ENCODE measurements around the gene FILIP1. TPM values are rescaled to one million over a fixed set of nuclear protein-coding genes. Genes with fewer than 3 reads are reported as not detected.
"Not testable (repeated sequence)": the region's sequence is repeated elsewhere in the genome, so short reads cannot be mapped to it uniquely, and the experiment has no call there.

The FILIP1 gene
- total RNA-seq, 1 experiment from 2014 or later, result 0.15 TPM

GRCh38 chr6:75460681-75461080, 32.9 kb downstream of the FILIP1 start:
- H2AFZ ChIP-seq (ENCODE audit: low read length), result no peak overlapping the region
- H3K9ac ChIP-seq (ENCODE audit: low read length), result no peak overlapping the region
- no peak for DNase-seq
- H3K9me3 ChIP-seq (ENCODE audit: low read length), result no peaks in the 10 kb centered on the region
- no peak overlapping the region for H3K4me3 ChIP-seq (ENCODE audit: low read length)
- H3K4me2 ChIP-seq (ENCODE audit: low read depth, low read length, poor library complexity, severe bottlenecking), result no peak overlapping the region
- no peaks in the 10 kb centered on the region for H3K4me1 ChIP-seq (ENCODE audit: low read length)
- no peak overlapping the region for H3K27ac ChIP-seq (ENCODE audit: low read length)
- no peaks in the 10 kb centered on the region for H3K79me2 ChIP-seq (ENCODE audit: low read length)
- no peaks in the 10 kb centered on the region for H3K36me3 ChIP-seq (ENCODE audit: insufficient read depth, low read length)
- no peaks in the 10 kb centered on the region for H3K27me3 ChIP-seq (ENCODE audit: low read length)
- no peaks in the 10 kb centered on the region for H3K9me2 ChIP-seq (replicated peaks; ENCODE audit: insufficient read depth, low read length)
- H4K20me1 ChIP-seq (ENCODE audit: insufficient read depth, low read depth, low read length), result no peaks in the 10 kb centered on the region

- Histone ChIP-seq H3K9ac (ENCODE audit: low read length) (no peak overlapping the region), H3K27ac (ENCODE audit: low read length) (no peak overlapping the region), H2AFZ (ENCODE audit: low read length) (no peak overlapping the region), H3K79me2 (ENCODE audit: low read length) (no peaks in the 10 kb centered on the region), H3K27me3 (ENCODE audit: low read length) (no peaks in the 10 kb centered on the region), H3K4me2 (ENCODE audit: low read depth, low read length, poor library complexity, severe bottlenecking) (no peak overlapping the region), H3K9me2 (replicated peaks; ENCODE audit: insufficient read depth, low read length) (no peaks in the 10 kb centered on the region), H3K9me3 (ENCODE audit: low read length) (no peaks in the 10 kb centered on the region), H3K4me1 (ENCODE audit: low read length) (no peaks in the 10 kb centered on the region), H3K4me3 (ENCODE audit: low read length) (no peak overlapping the region), H3K36me3 (ENCODE audit: insufficient read depth, low read length) (no peaks in the 10 kb centered on the region), H4K20me1 (ENCODE audit: insufficient read depth, low read depth, low read length) (no peaks in the 10 kb centered on the region)
- no peak for DNase-seq
Observed at GRCh38 chr6:75458895-75459294, 34.7 kb downstream of the FILIP1 start.

GRCh38 chr6:75450903-75451302, 42.7 kb downstream of the FILIP1 start:
- no peak overlapping the region for H3K4me2 ChIP-seq (ENCODE audit: low read depth, low read length, poor library complexity, severe bottlenecking)
- H2AFZ ChIP-seq (ENCODE audit: low read length), result no peak overlapping the region
- no peaks in the 10 kb centered on the region for H3K9me3 ChIP-seq (ENCODE audit: low read length)
- H3K36me3 ChIP-seq (ENCODE audit: insufficient read depth, low read length), result no peaks in the 10 kb centered on the region
- H3K27ac ChIP-seq (ENCODE audit: low read length), result no peak overlapping the region
- H3K9ac ChIP-seq (ENCODE audit: low read length), result no peak overlapping the region
- no peak overlapping the region for H3K4me3 ChIP-seq (ENCODE audit: low read length)
- H3K4me1 ChIP-seq (ENCODE audit: low read length), result no peaks in the 10 kb centered on the region
- no peaks in the 10 kb centered on the region for H4K20me1 ChIP-seq (ENCODE audit: insufficient read depth, low read depth, low read length)
- no peak for DNase-seq
- no peaks in the 10 kb centered on the region for H3K9me2 ChIP-seq (replicated peaks; ENCODE audit: insufficient read depth, low read length)
- no peaks in the 10 kb centered on the region for H3K27me3 ChIP-seq (ENCODE audit: low read length)
- H3K79me2 ChIP-seq (ENCODE audit: low read length), result no peaks in the 10 kb centered on the region

- Histone ChIP-seq H3K9ac (ENCODE audit: low read length) (no peak overlapping the region), H3K9me2 (replicated peaks; ENCODE audit: insufficient read depth, low read length) (no peaks in the 10 kb centered on the region), H4K20me1 (ENCODE audit: insufficient read depth, low read depth, low read length) (no peaks in the 10 kb centered on the region), H3K4me2 (ENCODE audit: low read depth, low read length, poor library complexity, severe bottlenecking) (no peak overlapping the region), H3K79me2 (ENCODE audit: low read length) (no peaks in the 10 kb centered on the region), H2AFZ (ENCODE audit: low read length) (no peak overlapping the region), H3K4me3 (ENCODE audit: low read length) (no peak overlapping the region), H3K36me3 (ENCODE audit: insufficient read depth, low read length) (no peaks in the 10 kb centered on the region), H3K27ac (ENCODE audit: low read length) (no peak overlapping the region), H3K9me3 (ENCODE audit: low read length) (no peaks in the 10 kb centered on the region), H3K4me1 (ENCODE audit: low read length) (no peaks in the 10 kb centered on the region), H3K27me3 (ENCODE audit: low read length) (no peaks in the 10 kb centered on the region)
- DNase-seq, result no peak
Observed at GRCh38 chr6:75449630-75450206, 43.9 kb downstream of the FILIP1 start.

- Histone ChIP-seq H3K27me3 (ENCODE audit: low read length) (no peaks in the 10 kb centered on the region), H4K20me1 (ENCODE audit: insufficient read depth, low read depth, low read length) (no peaks in the 10 kb centered on the region), H3K9me3 (ENCODE audit: low read length) (no peaks in the 10 kb centered on the region), H3K36me3 (ENCODE audit: insufficient read depth, low read length) (no peaks in the 10 kb centered on the region), H3K79me2 (ENCODE audit: low read length) (no peaks in the 10 kb centered on the region), H3K9ac (ENCODE audit: low read length) (no peak overlapping the region), H3K4me2 (ENCODE audit: low read depth, low read length, poor library complexity, severe bottlenecking) (no peak overlapping the region), H3K9me2 (replicated peaks; ENCODE audit: insufficient read depth, low read length) (no peaks in the 10 kb centered on the region), H3K4me3 (ENCODE audit: low read length) (no peak overlapping the region), H2AFZ (ENCODE audit: low read length) (no peak overlapping the region), H3K4me1 (ENCODE audit: low read length) (no peaks in the 10 kb centered on the region), H3K27ac (ENCODE audit: low read length) (no peak overlapping the region)
- DNase-seq, result no peak
Observed at GRCh38 chr6:75446241-75446880, 47.2 kb downstream of the FILIP1 start.

- no peaks in the 10 kb centered on the region for H3K27me3 ChIP-seq (ENCODE audit: low read length)
- H3K36me3 ChIP-seq (ENCODE audit: insufficient read depth, low read length), result no peaks in the 10 kb centered on the region
- no peaks in the 10 kb centered on the region for H4K20me1 ChIP-seq (ENCODE audit: insufficient read depth, low read depth, low read length)
- no peak overlapping the region for H2AFZ ChIP-seq (ENCODE audit: low read length)
- H3K4me1 ChIP-seq (ENCODE audit: low read length), result no peaks in the 10 kb centered on the region
- H3K9ac ChIP-seq (ENCODE audit: low read length), result no peak overlapping the region
- no peaks in the 10 kb centered on the region for H3K9me2 ChIP-seq (replicated peaks; ENCODE audit: insufficient read depth, low read length)
- DNase-seq, result no peak
- no peaks in the 10 kb centered on the region for H3K9me3 ChIP-seq (ENCODE audit: low read length)
- no peak overlapping the region for H3K4me2 ChIP-seq (ENCODE audit: low read depth, low read length, poor library complexity, severe bottlenecking)
- no peaks in the 10 kb centered on the region for H3K79me2 ChIP-seq (ENCODE audit: low read length)
- no peak overlapping the region for H3K27ac ChIP-seq (ENCODE audit: low read length)
- no peak overlapping the region for H3K4me3 ChIP-seq (ENCODE audit: low read length)
Observed at GRCh38 chr6:75445738-75446137, 47.9 kb downstream of the FILIP1 start.

GRCh38 chr6:75444899-75445298, 48.7 kb downstream of the FILIP1 start:
- Histone ChIP-seq H3K4me1 (ENCODE audit: low read length) (no peaks in the 10 kb centered on the region), H3K4me3 (ENCODE audit: low read length) (no peak overlapping the region), H3K27me3 (ENCODE audit: low read length) (no peaks in the 10 kb centered on the region), H4K20me1 (ENCODE audit: insufficient read depth, low read depth, low read length) (no peaks in the 10 kb centered on the region), H3K9me2 (replicated peaks; ENCODE audit: insufficient read depth, low read length) (no peaks in the 10 kb centered on the region), H3K27ac (ENCODE audit: low read length) (no peak overlapping the region), H3K4me2 (ENCODE audit: low read depth, low read length, poor library complexity, severe bottlenecking) (no peak overlapping the region), H3K9ac (ENCODE audit: low read length) (no peak overlapping the region), H3K36me3 (ENCODE audit: insufficient read depth, low read length) (no peaks in the 10 kb centered on the region), H3K9me3 (ENCODE audit: low read length) (no peaks in the 10 kb centered on the region), H3K79me2 (ENCODE audit: low read length) (no peaks in the 10 kb centered on the region), H2AFZ (ENCODE audit: low read length) (no peak overlapping the region)
- DNase-seq, result no peak

- DNase-seq; H3K4me2 ChIP-seq (ENCODE audit: low read depth, low read length, poor library complexity, severe bottlenecking); H3K9ac ChIP-seq (ENCODE audit: low read length); H3K4me1 ChIP-seq (ENCODE audit: low read length); H3K4me3 ChIP-seq (ENCODE audit: low read length); H3K36me3 ChIP-seq (ENCODE audit: insufficient read depth, low read length); H3K79me2 ChIP-seq (ENCODE audit: low read length); H4K20me1 ChIP-seq (ENCODE audit: insufficient read depth, low read depth, low read length); H3K27ac ChIP-seq (ENCODE audit: low read length); H3K27me3 ChIP-seq (ENCODE audit: low read length); H3K9me3 ChIP-seq (ENCODE audit: low read length); H2AFZ ChIP-seq (ENCODE audit: low read length); H3K9me2 ChIP-seq (replicated peaks; ENCODE audit: insufficient read depth, low read length): not testable (repeated sequence)
Observed at GRCh38 chr6:75441883-75442282, 51.7 kb downstream of the FILIP1 start.
